Measurements from ENCODE around the gene MVD.

Gene MVD

DNA sequence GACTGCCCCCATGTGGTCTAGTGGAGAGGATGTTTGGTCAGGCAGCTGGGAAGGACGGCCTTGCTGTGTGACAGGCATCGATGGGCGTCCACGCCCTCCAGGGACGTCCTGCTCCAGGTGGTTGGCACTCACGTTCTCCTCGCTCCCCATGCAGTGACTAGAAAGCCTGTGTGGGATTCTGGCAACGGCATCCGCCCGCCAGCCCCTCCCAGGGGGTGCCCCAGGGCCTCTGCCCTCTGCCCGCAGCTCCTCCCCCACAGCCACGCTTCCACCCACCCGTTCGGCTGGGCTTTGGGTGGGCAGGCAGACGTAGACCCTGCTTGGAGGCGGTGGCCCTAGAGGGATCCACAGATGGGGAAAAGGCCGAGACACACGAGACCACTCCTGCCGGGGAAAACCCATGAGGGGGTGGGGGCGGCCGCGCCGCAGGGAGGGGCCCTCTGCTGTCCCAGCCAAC, 29.2 kb downstream of the MVD start:
- DNase-seq = peak; percentile 43
- Histone ChIP-seq H3K27me3 (peaks cover under 1% of the 10 kb centered on the region), H3K36me3 (peaks cover 22% of the 10 kb centered on the region), H3K4me1 (no peaks in the 10 kb centered on the region), H3K9me3 (no peaks in the 10 kb centered on the region), H3K4me3 (ENCODE audit: low read depth, low read length) (no peak overlapping the region)
- TF ChIP-seq, protein P1, sequence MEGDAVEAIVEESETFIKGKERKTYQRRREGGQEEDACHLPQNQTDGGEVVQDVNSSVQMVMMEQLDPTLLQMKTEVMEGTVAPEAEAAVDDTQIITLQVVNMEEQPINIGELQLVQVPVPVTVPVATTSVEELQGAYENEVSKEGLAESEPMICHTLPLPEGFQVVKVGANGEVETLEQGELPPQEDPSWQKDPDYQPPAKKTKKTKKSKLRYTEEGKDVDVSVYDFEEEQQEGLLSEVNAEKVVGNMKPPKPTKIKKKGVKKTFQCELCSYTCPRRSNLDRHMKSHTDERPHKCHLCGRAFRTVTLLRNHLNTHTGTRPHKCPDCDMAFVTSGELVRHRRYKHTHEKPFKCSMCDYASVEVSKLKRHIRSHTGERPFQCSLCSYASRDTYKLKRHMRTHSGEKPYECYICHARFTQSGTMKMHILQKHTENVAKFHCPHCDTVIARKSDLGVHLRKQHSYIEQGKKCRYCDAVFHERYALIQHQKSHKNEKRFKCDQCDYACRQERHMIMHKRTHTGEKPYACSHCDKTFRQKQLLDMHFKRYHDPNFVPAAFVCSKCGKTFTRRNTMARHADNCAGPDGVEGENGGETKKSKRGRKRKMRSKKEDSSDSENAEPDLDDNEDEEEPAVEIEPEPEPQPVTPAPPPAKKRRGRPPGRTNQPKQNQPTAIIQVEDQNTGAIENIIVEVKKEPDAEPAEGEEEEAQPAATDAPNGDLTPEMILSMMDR (IDR thresholded peaks at IDR 0.05; ENCODE audit: low read depth, low read length) = peak; percentile 36

DNA sequence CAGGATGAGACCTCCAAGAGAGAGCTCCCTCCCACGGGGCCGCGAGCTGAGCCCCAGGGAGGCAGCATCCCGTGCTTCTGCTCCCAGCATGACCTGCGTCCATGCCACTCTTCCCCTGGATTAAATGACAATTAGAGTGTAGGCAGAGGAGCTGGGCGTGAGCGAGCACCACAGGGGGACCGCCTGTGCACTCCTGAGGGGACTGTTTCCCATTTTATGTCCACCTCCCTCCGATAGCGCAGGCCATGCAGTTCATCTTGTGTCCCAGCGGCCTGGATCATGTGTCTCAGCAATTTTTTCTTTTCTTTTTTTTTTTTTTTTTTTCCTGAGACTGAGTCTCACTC, 30.3 kb downstream of the MVD start:
- Histone ChIP-seq H3K9me3 (no peaks in the 10 kb centered on the region), H3K4me3 (ENCODE audit: low read depth, low read length) (no peak overlapping the region), H3K36me3 (peaks cover 27% of the 10 kb centered on the region), H3K27me3 (no peaks in the 10 kb centered on the region), H3K4me1 (no peaks in the 10 kb centered on the region)
- TF ChIP-seq, protein P1 (IDR thresholded peaks at IDR 0.05; ENCODE audit: low read depth, low read length) = no peak
- no peak for DNase-seq

DNA sequence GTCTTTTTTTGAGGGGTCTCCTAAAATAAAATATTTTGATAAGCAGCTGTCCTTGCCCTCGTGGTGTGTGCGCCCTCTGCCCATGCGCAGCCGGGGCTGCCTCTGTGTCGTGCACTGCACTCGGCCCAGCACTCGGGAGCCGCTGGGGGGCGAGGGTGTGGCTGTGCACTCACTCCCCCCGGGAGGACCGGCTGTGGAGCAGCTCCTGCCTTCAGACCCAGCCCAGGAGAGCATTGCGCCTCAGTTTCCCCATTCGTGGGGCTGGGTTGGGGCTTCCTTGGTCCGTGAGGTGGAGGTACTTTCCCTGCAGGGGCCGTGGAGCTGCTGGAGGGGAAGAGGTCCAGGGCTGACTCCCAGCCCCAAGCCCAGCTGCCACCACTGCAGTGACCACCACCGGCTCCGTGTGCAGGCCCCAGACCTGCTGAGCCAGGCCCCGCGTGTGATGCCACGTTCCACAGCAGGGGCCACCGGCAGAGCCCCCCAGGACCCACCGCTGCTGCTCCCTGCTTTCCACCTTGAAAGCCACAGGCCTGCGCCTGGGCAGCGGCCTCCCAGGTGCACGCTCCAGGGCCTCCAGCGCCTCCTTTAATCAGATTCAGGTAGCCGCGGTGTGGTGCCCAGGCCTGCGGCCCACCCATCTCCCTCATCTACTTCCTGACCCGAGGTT, 30.8 kb downstream of the MVD start:
- TF ChIP-seq, protein P1 (IDR thresholded peaks at IDR 0.05; ENCODE audit: low read depth, low read length) = no peak
- H3K36me3 ChIP-seq = peaks cover 32% of the 10 kb centered on the region
- no peaks in the 10 kb centered on the region for H3K9me3 ChIP-seq
- no peaks in the 10 kb centered on the region for H3K4me1 ChIP-seq
- H3K27me3 ChIP-seq = no peaks in the 10 kb centered on the region
- peak; percentile 4 for DNase-seq
- H3K4me3 ChIP-seq (ENCODE audit: low read depth, low read length) = no peak overlapping the region

DNA sequence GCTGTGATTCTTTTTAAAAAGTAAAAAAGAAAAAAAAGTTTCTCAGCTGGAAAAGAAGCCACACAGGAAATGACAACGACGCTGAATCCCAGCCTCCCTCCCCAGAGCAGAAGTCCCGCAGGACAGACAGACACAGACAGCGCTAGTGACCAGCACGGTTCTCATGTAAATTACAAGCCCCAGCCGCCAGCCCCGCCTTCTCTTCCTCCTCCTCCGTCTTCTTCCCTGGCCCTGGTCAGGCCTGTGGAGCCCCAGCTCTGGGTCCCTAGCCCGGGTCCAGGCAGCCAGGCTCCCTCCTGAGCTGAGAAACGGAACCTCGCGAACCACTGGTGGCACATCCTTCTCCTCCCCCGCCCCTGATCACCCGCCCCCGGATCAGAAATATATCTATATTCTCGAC, 31.5 kb downstream of the MVD start:
- Histone ChIP-seq H3K27me3 (no peaks in the 10 kb centered on the region), H3K9me3 (no peaks in the 10 kb centered on the region), H3K4me1 (no peaks in the 10 kb centered on the region), H3K4me3 (ENCODE audit: low read depth, low read length) (no peak overlapping the region), H3K36me3 (peaks cover 35% of the 10 kb centered on the region)
- TF ChIP-seq, protein P1 (IDR thresholded peaks at IDR 0.05; ENCODE audit: low read depth, low read length) = no peak
- peak; percentile 6 for DNase-seq

DNA sequence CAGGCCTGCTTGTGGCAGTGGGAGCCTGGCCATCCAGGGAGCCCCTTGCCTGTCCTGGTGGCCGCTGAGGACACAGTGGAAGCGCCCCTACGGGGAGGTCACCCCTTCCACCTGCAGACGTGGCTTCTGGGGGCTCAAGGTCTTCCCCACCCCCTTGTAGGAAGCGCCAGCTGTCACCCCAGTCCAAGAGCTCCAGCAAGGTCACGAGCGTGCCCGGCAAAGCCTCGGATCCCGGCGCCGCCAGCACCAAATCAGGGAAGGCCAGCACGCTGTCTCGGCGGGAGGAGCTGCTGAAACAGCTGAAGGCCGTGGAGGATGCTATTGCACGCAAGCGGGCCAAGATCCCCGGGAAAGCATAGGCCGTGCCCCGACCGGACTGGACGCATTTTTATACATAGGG, 31.9 kb downstream of the MVD start:
- no peaks in the 10 kb centered on the region for H3K27me3 ChIP-seq

DNA sequence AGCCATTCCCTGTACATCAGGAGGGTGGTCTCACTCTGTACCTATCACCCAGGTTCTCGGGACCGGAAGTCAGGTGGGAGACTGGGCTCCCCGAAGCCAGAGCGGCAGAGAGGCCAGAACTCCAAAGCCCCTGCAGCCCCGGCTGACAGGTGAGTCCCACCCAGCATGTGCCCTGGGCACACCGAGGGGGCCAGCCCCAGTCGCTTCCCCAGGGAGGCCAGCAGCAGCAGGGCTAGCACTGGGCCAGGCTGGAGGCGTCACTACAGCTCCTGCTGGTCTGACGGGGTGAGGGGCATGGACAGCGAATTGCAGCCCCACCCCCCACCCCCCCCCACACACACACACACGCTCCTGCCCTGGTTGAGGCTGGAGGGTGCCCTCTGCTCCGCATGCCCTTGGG, 32.5 kb downstream of the MVD start:
- H3K36me3 ChIP-seq = peaks cover 36% of the 10 kb centered on the region

More for the DNA sequence above, 31.9 kb downstream of the MVD start:
- H3K9me3 ChIP-seq = no peaks in the 10 kb centered on the region
- H3K36me3 ChIP-seq = peaks cover 35% of the 10 kb centered on the region
- H3K4me1 ChIP-seq = no peaks in the 10 kb centered on the region
- no peak for DNase-seq
- H3K4me3 ChIP-seq (ENCODE audit: low read depth, low read length) = no peak overlapping the region
- TF ChIP-seq, protein P1 (IDR thresholded peaks at IDR 0.05; ENCODE audit: low read depth, low read length) = no peak

More for the DNA sequence above, 32.5 kb downstream of the MVD start:
- TF ChIP-seq, protein P1 (IDR thresholded peaks at IDR 0.05; ENCODE audit: low read depth, low read length) = no peak
- no peaks in the 10 kb centered on the region for H3K4me1 ChIP-seq
- no peaks in the 10 kb centered on the region for H3K9me3 ChIP-seq
- peak; percentile 9 for DNase-seq
- H3K27me3 ChIP-seq = no peaks in the 10 kb centered on the region
- H3K4me3 ChIP-seq (ENCODE audit: low read depth, low read length) = no peak overlapping the region

All from BE2C (cell line).